ENCODE results near the gene CEP164. TPM values are rescaled to one million over a fixed set of nuclear protein-coding genes. Genes with fewer than 3 reads are reported as not detected.

CEP164 gene
- polyA plus RNA-seq, 2 donors = 8.0 to 19.8 TPM

DNA sequence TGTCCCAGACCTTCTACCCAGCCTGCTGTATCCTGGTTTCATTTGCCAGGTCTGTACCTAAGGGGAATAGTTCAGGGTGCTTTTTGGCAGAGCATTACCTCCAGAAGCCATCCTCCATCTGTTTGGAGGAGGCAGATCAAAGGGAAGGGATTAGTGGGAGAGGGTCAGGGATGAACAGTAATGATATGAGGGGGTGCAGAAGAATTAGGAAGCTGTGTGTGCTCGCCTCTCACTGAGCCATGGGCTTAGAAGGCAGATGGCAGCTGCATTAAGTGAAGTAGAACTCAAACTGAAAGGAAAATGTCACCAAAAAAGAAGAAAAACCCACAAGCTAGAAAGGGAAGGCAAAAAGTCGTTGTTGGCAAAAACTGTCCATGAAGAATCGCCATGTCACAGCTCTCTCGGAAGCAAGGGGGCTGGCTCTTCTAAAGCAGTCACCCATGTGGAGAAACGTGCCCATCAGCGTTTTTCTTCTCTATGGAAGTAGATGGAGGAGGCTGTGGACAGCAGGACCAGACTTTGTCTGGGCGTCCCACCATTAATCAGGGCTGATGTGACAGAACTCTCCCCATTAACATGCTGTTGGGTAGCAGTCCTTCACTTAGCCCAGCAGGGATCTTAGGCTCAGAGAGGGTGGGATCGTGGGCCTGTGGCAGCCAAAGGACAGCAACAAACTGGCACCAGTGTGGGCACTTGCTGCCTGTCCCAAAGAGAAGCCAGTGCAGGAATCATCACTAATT, 46.8 kb downstream of the CEP164 start:
- no peak overlapping the region for H3K27ac ChIP-seq (ENCODE audit: low read depth in 2 of 2, low read length in 1 of 2)
- H3K27me3 ChIP-seq (ENCODE audit: control insufficient read depth in 1 of 2, insufficient read depth in 2 of 2, low read length in 2 of 2) = no peaks in the 10 kb centered on the region
- H3K4me1 ChIP-seq (ENCODE audit: control insufficient read depth in 2 of 2, insufficient read depth in 2 of 2, low read length in 1 of 2) = peaks cover 0 to 3% of the 10 kb centered on the region in 2 donors
- peaks cover 14 to 22% of the 10 kb centered on the region in 2 donors for H3K36me3 ChIP-seq (ENCODE audit: control insufficient read depth in 2 of 2, insufficient read depth in 2 of 2, low read length in 1 of 2)
- WGBS, 2 donors = 92 to 93% methylated on average over 8 of the region's 8 CpGs
- no peak overlapping the region for H3K4me3 ChIP-seq (ENCODE audit: low read depth in 1 of 2, low read length in 2 of 2)
- no peaks in the 10 kb centered on the region for H3K9me3 ChIP-seq (ENCODE audit: control insufficient read depth in 2 of 2, insufficient read depth in 1 of 2, low read depth in 1 of 2, low read length in 1 of 2)

DNA sequence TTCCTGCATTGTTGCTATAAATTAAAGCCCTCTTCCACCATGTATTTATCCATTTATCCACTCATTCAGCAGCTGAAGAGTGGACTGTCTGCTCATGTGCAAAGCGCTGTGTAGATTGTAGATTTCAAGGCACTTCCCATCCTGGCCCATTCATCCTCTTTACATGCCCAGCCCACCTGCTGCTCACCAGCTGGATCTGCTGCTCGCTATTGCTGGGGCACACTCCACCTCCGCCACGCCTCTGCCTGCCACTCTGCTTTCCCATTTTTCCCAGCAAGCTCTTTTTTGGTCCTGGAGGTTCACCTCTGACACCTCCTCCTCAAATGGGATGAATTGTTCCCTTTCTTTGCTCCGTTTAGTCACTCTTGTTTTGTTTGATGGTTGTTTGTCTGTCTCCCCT, 48.3 kb downstream of the CEP164 start:
- WGBS, 2 donors = 90 to 93% methylated on average over 5 of the region's 5 CpGs
- Histone ChIP-seq H3K36me3 (ENCODE audit: control insufficient read depth in 2 of 2, insufficient read depth in 2 of 2, low read length in 1 of 2) (peaks cover 14 to 30% of the 10 kb centered on the region in 2 donors), H3K4me3 (ENCODE audit: low read depth in 1 of 2, low read length in 2 of 2) (no peak overlapping the region), H3K4me1 (ENCODE audit: control insufficient read depth in 2 of 2, insufficient read depth in 2 of 2, low read length in 1 of 2) (peaks cover 0 to 3% of the 10 kb centered on the region in 2 donors), H3K9me3 (ENCODE audit: control insufficient read depth in 2 of 2, insufficient read depth in 1 of 2, low read depth in 1 of 2, low read length in 1 of 2) (no peaks in the 10 kb centered on the region), H3K27ac (ENCODE audit: low read depth in 2 of 2, low read length in 1 of 2) (no peak overlapping the region), H3K27me3 (ENCODE audit: control insufficient read depth in 1 of 2, insufficient read depth in 2 of 2, low read length in 2 of 2) (no peaks in the 10 kb centered on the region)

DNA sequence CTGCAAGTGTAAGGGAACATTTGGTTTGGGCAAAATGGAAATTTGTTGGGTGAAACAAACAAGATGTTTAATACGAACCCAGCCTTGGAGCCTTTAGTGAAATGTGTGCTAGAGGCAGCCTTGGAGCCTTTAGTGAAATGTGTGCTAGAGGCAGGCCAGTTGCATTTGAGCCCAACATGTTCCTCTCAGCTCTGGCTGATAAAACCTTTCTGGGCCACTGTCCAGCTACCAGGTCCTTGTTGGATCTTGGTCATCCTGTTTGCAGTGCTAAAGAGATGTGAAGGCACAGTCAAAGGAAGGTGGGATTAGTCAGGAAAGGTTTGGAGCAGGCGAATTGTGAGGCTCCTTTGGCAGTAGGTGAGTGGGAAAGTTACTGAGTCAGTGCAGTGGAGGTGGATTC, 48.9 kb downstream of the CEP164 start:
- Histone ChIP-seq H3K4me3 (ENCODE audit: low read depth in 1 of 2, low read length in 2 of 2) (no peak overlapping the region), H3K4me1 (ENCODE audit: control insufficient read depth in 2 of 2, insufficient read depth in 2 of 2, low read length in 1 of 2) (peaks cover 0 to 3% of the 10 kb centered on the region in 2 donors), H3K9me3 (ENCODE audit: control insufficient read depth in 2 of 2, insufficient read depth in 1 of 2, low read depth in 1 of 2, low read length in 1 of 2) (no peaks in the 10 kb centered on the region), H3K36me3 (ENCODE audit: control insufficient read depth in 2 of 2, insufficient read depth in 2 of 2, low read length in 1 of 2) (peaks cover 14 to 27% of the 10 kb centered on the region in 2 donors), H3K27ac (ENCODE audit: low read depth in 2 of 2, low read length in 1 of 2) (no peak overlapping the region), H3K27me3 (ENCODE audit: control insufficient read depth in 1 of 2, insufficient read depth in 2 of 2, low read length in 2 of 2) (no peaks in the 10 kb centered on the region)
- 90 to 95% methylated on average over 2 of the region's 2 CpGs for WGBS, 2 donors

- H3K27me3 ChIP-seq (ENCODE audit: control insufficient read depth in 1 of 2, insufficient read depth in 2 of 2, low read length in 2 of 2) = no peaks in the 10 kb centered on the region
- no peaks in the 10 kb centered on the region for H3K9me3 ChIP-seq (ENCODE audit: control insufficient read depth in 2 of 2, insufficient read depth in 1 of 2, low read depth in 1 of 2, low read length in 1 of 2)
- 60 to 73% methylated on average over 12 of the region's 12 CpGs for WGBS, 2 donors
- peaks cover 13 to 31% of the 10 kb centered on the region in 2 donors for H3K36me3 ChIP-seq (ENCODE audit: control insufficient read depth in 2 of 2, insufficient read depth in 2 of 2, low read length in 1 of 2)
- H3K4me3 ChIP-seq (ENCODE audit: low read depth in 1 of 2, low read length in 2 of 2) = no peak overlapping the region
- H3K4me1 ChIP-seq (ENCODE audit: control insufficient read depth in 2 of 2, insufficient read depth in 2 of 2, low read length in 1 of 2) = peaks cover 0 to 3% of the 10 kb centered on the region in 2 donors
- H3K27ac ChIP-seq (ENCODE audit: low read depth in 2 of 2, low read length in 1 of 2) = no peak overlapping the region
Measured at GRCh38 chr11:117378976-117379865, 51.6 kb downstream of the CEP164 start.

DNA sequence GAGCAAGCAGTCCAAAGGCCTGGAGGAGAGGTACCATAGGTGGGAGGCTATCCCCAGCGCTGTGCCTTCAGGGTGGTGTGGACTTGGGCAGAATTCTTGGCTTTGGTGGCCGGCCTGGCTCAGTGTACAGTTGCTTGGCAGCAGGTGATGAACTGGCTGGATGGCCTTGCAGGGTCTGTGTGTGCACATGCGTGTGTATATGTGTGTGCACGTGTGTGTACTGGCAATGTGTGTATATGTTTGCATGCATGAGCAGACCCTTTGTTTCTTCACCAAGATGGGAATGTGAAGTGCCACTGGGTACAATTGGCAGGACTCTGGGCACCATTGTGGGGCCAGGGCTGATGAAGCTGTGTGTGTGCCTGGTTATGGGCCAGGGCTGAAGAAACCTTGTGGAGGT, 53.0 kb downstream of the CEP164 start:
- peaks cover 0 to 3% of the 10 kb centered on the region in 2 donors for H3K4me1 ChIP-seq (ENCODE audit: control insufficient read depth in 2 of 2, insufficient read depth in 2 of 2, low read length in 1 of 2)
- peaks cover 13 to 28% of the 10 kb centered on the region in 2 donors for H3K36me3 ChIP-seq (ENCODE audit: control insufficient read depth in 2 of 2, insufficient read depth in 2 of 2, low read length in 1 of 2)
- H3K4me3 ChIP-seq (ENCODE audit: low read depth in 1 of 2, low read length in 2 of 2) = no peak overlapping the region
- H3K9me3 ChIP-seq (ENCODE audit: control insufficient read depth in 2 of 2, insufficient read depth in 1 of 2, low read depth in 1 of 2, low read length in 1 of 2) = no peaks in the 10 kb centered on the region
- WGBS, 2 donors = 98% methylated on average over 4 of the region's 4 CpGs
- H3K27me3 ChIP-seq (ENCODE audit: control insufficient read depth in 1 of 2, insufficient read depth in 2 of 2, low read length in 2 of 2) = no peaks in the 10 kb centered on the region
- H3K27ac ChIP-seq (ENCODE audit: low read depth in 2 of 2, low read length in 1 of 2) = no peak overlapping the region

- 93 to 94% methylated on average over 9 of the region's 9 CpGs for WGBS, 2 donors
- Histone ChIP-seq H3K27me3 (ENCODE audit: control insufficient read depth in 1 of 2, insufficient read depth in 2 of 2, low read length in 2 of 2) (no peaks in the 10 kb centered on the region), H3K36me3 (ENCODE audit: control insufficient read depth in 2 of 2, insufficient read depth in 2 of 2, low read length in 1 of 2) (peaks cover 11 to 29% of the 10 kb centered on the region in 2 donors), H3K9me3 (ENCODE audit: control insufficient read depth in 2 of 2, insufficient read depth in 1 of 2, low read depth in 1 of 2, low read length in 1 of 2) (no peaks in the 10 kb centered on the region), H3K4me3 (ENCODE audit: low read depth in 1 of 2, low read length in 2 of 2) (no peak overlapping the region), H3K4me1 (ENCODE audit: control insufficient read depth in 2 of 2, insufficient read depth in 2 of 2, low read length in 1 of 2) (peaks cover 0 to 3% of the 10 kb centered on the region in 2 donors), H3K27ac (ENCODE audit: low read depth in 2 of 2, low read length in 1 of 2) (no peak overlapping the region)
Measured at GRCh38 chr11:117381481-117382387, 54.1 kb downstream of the CEP164 start.

DNA sequence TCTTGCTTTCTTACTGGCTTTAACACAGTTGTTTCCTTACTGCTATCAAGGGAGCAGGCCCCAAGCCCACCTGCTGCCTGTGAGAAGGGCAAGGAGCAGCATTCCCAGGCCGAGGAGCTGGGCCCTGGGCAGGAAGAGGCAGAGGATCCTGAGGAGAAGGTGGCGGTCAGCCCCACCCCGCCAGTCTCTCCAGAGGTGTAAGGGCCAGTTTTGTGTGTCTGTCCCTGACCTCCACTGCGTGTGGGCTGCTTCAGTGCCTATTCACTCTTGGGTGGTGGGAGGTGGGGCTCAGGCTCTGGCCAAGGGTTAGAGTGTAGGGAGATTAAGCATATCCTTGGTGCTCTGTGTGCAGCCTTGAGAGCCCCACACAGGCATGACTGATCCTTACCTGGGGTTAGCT, 55.1 kb downstream of the CEP164 start:
- Histone ChIP-seq H3K27me3 (ENCODE audit: control insufficient read depth in 1 of 2, insufficient read depth in 2 of 2, low read length in 2 of 2) (no peaks in the 10 kb centered on the region), H3K9me3 (ENCODE audit: control insufficient read depth in 2 of 2, insufficient read depth in 1 of 2, low read depth in 1 of 2, low read length in 1 of 2) (no peaks in the 10 kb centered on the region), H3K4me3 (ENCODE audit: low read depth in 1 of 2, low read length in 2 of 2) (no peak overlapping the region), H3K36me3 (ENCODE audit: control insufficient read depth in 2 of 2, insufficient read depth in 2 of 2, low read length in 1 of 2) (peaks cover 10 to 34% of the 10 kb centered on the region in 2 donors), H3K27ac (ENCODE audit: low read depth in 2 of 2, low read length in 1 of 2) (no peak overlapping the region), H3K4me1 (ENCODE audit: control insufficient read depth in 2 of 2, insufficient read depth in 2 of 2, low read length in 1 of 2) (peaks cover 0 to 3% of the 10 kb centered on the region in 2 donors)
- 91 to 93% methylated on average over 4 of the region's 4 CpGs for WGBS, 2 donors

DNA sequence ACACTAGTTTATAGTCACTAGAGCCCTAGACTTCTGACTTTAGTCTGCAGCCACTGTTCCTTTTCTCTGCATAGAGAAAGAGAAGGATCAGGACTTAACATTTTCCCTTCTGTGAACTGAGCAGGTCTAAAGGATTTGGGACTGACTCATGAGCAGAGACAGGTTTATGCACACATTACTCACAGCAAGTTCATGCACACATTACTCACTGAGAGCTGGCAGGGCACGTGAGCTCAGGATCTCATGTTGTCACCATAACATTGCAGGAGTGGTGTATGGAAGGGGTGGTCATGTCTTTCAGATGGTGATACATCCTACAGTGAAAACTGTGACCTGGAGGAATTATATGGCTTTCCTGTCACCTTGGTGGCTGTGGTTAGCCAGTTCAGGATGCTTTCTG, 56.4 kb downstream of the CEP164 start:
- no peak overlapping the region for H3K4me3 ChIP-seq (ENCODE audit: low read depth in 1 of 2, low read length in 2 of 2)
- H3K27me3 ChIP-seq (ENCODE audit: control insufficient read depth in 1 of 2, insufficient read depth in 2 of 2, low read length in 2 of 2) = no peaks in the 10 kb centered on the region
- WGBS, 2 donors = 58 to 60% methylated on average over 1 of the region's 1 CpG
- peaks cover 0 to 3% of the 10 kb centered on the region in 2 donors for H3K4me1 ChIP-seq (ENCODE audit: control insufficient read depth in 2 of 2, insufficient read depth in 2 of 2, low read length in 1 of 2)
- no peak overlapping the region for H3K27ac ChIP-seq (ENCODE audit: low read depth in 2 of 2, low read length in 1 of 2)
- no peaks in the 10 kb centered on the region for H3K9me3 ChIP-seq (ENCODE audit: control insufficient read depth in 2 of 2, insufficient read depth in 1 of 2, low read depth in 1 of 2, low read length in 1 of 2)
- peaks cover 13 to 38% of the 10 kb centered on the region in 2 donors for H3K36me3 ChIP-seq (ENCODE audit: control insufficient read depth in 2 of 2, insufficient read depth in 2 of 2, low read length in 1 of 2)

- H3K36me3 ChIP-seq (ENCODE audit: control insufficient read depth in 2 of 2, insufficient read depth in 2 of 2, low read length in 1 of 2) = peaks cover 13 to 34% of the 10 kb centered on the region in 2 donors
- WGBS, 2 donors = 96 to 97% methylated on average over 3 of the region's 3 CpGs
Measured at GRCh38 chr11:117385471-117385870, 57.8 kb downstream of the CEP164 start.

More at GRCh38 chr11:117385471-117385870, 57.8 kb downstream of the CEP164 start:
- H3K9me3 ChIP-seq (ENCODE audit: control insufficient read depth in 2 of 2, insufficient read depth in 1 of 2, low read depth in 1 of 2, low read length in 1 of 2) = no peaks in the 10 kb centered on the region
- H3K27me3 ChIP-seq (ENCODE audit: control insufficient read depth in 1 of 2, insufficient read depth in 2 of 2, low read length in 2 of 2) = no peaks in the 10 kb centered on the region
- H3K27ac ChIP-seq (ENCODE audit: low read depth in 2 of 2, low read length in 1 of 2) = no peak overlapping the region
- H3K4me3 ChIP-seq (ENCODE audit: low read depth in 1 of 2, low read length in 2 of 2) = no peak overlapping the region
- no peaks in the 10 kb centered on the region for H3K4me1 ChIP-seq (ENCODE audit: control insufficient read depth in 2 of 2, insufficient read depth in 2 of 2, low read length in 1 of 2)

Data from esophagus (tissue), 2 donors.